Suprapubic skin (tissue), 4 donors: ENCODE measurements around the gene DENND2A. TPM values are rescaled to one million over a fixed set of nuclear protein-coding genes. Genes with fewer than 3 reads are reported as not detected.
A peak's percentile ranks its signal among the peaks of the same experiment; 100 is the strongest.
"Not testable (repeated sequence)": the region's sequence is repeated elsewhere in the genome, so short reads cannot be mapped to it uniquely, and the experiment has no call there.

Experiments used
- DNase-seq, 2 donors: peaks; one replicate each; pipeline ENCODE4 v3.0.0-alpha.2; 2019; ENCODE audit warnings: low spot score in 2 of 2
- H3K27ac ChIP-seq: fragments of 200-600 bp; sonication (generic); one replicate; pipeline ENCODE4 v1.5.1; 2019
- H3K27me3 ChIP-seq: fragments of 200-600 bp; sonication (generic); one replicate; pipeline ENCODE4 v1.5.1; 2019
- H3K36me3 ChIP-seq: fragments of 200-600 bp; sonication (generic); one replicate; pipeline ENCODE4 v1.5.1; 2019
- H3K4me1 ChIP-seq: fragments of 200-600 bp; sonication (generic); one replicate; pipeline ENCODE4 v1.5.1; 2019
- H3K4me3 ChIP-seq: fragments of 200-600 bp; sonication (generic); one replicate; pipeline ENCODE4 v1.5.1; 2019; ENCODE audit warnings: mild to moderate bottlenecking
- H3K9me3 ChIP-seq: fragments of 200-600 bp; sonication (generic); one replicate; pipeline ENCODE4 v1.5.1; 2019
- CTCF ChIP-seq, 2 donors: fragments of 200-600 bp in 1 of 2; fragments of 450-650 bp in 1 of 2; sonication (generic) in 1 of 2; IDR thresholded peaks; one replicate each; pipeline ENCODE4 v1.5.1; 2016 to 2019; ENCODE audit warnings: antibody characterized with exemption in 2 of 2, mild to moderate bottlenecking in 1 of 2, moderate library complexity in 1 of 2
- EP300 ChIP-seq: sonication (generic); formaldehyde crosslinking; IDR thresholded peaks from one replicate; pipeline ENCODE4 v1.6.1; 2017; ENCODE audit warnings: antibody characterized with exemption
- POLR2A ChIP-seq, 2 donors: fragments of 450-650 bp; IDR thresholded peaks; one replicate each; pipeline ENCODE4 v1.6.1; 2017; ENCODE audit warnings: antibody characterized with exemption in 2 of 2, mild to moderate bottlenecking in 2 of 2, moderate library complexity in 2 of 2
- POLR2AphosphoS5 ChIP-seq, 3 donors: sonication (generic); formaldehyde crosslinking; IDR thresholded peaks; one replicate each; pipeline ENCODE4 v1.6.1; 2017; ENCODE audit warnings: antibody characterized with exemption in 3 of 3
- WGBS: methylation state at CpG from one replicate; pipeline ENCODE4 v1.1.5; 2018; 5-methylcytosine and 5-hydroxymethylcytosine counted together
- total RNA-seq, 4 donors: library from RNA; depleted of rRNA; stranded (reverse); fragments of >200 nt; gene quantifications; one replicate each; pipeline ENCODE4 v1.1.0, GENCODE V29; 2016

The DENND2A gene
- total RNA-seq, 4 donors from 2014 or later: 0.99 to 5.1 (median 2.2) TPM

- Histone ChIP-seq H3K27ac (no peak overlapping the region), H3K27me3 (no peaks in the 10 kb centered on the region), H3K4me1 (peaks cover 16% of the 10 kb centered on the region), H3K9me3 (no peaks in the 10 kb centered on the region), H3K36me3 (peaks cover 56% of the 10 kb centered on the region), H3K4me3 (no peak overlapping the region)
- peak; percentile 37 to 42 for DNase-seq
- no peak for TF ChIP-seq POLR2AphosphoS5 (IDR thresholded peaks at IDR 0.05)
- no peak for TF ChIP-seq POLR2A (IDR thresholded peaks at IDR 0.05)
- TF ChIP-seq CTCF (IDR thresholded peaks at IDR 0.05): no peak
- no peak for TF ChIP-seq EP300
- whole genome bisulfite sequencing: 97% methylated on average over 9 of the region's 9 CpGs
These were observed 38.6 kb upstream of the DENND2A start for GRCh38 chr7:140679186-140679585.

GRCh38 chr7:140678816-140679130 is 38.2 kb upstream of the DENND2A start:
- Histone ChIP-seq H3K27ac (no peak overlapping the region), H3K27me3 (no peaks in the 10 kb centered on the region), H3K4me3 (no peak overlapping the region), H3K36me3 (peaks cover 52% of the 10 kb centered on the region), H3K9me3 (no peaks in the 10 kb centered on the region), H3K4me1 (peaks cover 20% of the 10 kb centered on the region)
- 94% methylated on average over 7 of the region's 7 CpGs for WGBS
- peak; percentile 36 to 52 for DNase-seq
- TF ChIP-seq POLR2A (IDR thresholded peaks at IDR 0.05): no peak
- no peak for TF ChIP-seq CTCF (IDR thresholded peaks at IDR 0.05)
- TF ChIP-seq POLR2AphosphoS5 (IDR thresholded peaks at IDR 0.05): no peak
- TF ChIP-seq EP300: no peak

GRCh38 chr7:140678081-140678815 is 37.6 kb upstream of the DENND2A start:
- H3K27ac ChIP-seq: no peak overlapping the region
- no peaks in the 10 kb centered on the region for H3K9me3 ChIP-seq
- WGBS: 94% methylated on average over 20 of the region's 20 CpGs
- no peak overlapping the region for H3K4me3 ChIP-seq
- H3K4me1 ChIP-seq: peaks cover 26% of the 10 kb centered on the region
- DNase-seq: peak; percentile 45 to 76
- H3K27me3 ChIP-seq: no peaks in the 10 kb centered on the region
- TF ChIP-seq POLR2AphosphoS5 (IDR thresholded peaks at IDR 0.05) (no peak), POLR2A (IDR thresholded peaks at IDR 0.05) (no peak), EP300 (no peak), CTCF (IDR thresholded peaks at IDR 0.05) (no peak)
- H3K36me3 ChIP-seq: peaks cover 47% of the 10 kb centered on the region

- Histone ChIP-seq H3K9me3 (no peaks in the 10 kb centered on the region), H3K4me1 (peaks cover 27% of the 10 kb centered on the region), H3K27ac (no peak overlapping the region), H3K36me3 (peaks cover 44% of the 10 kb centered on the region), H3K27me3 (no peaks in the 10 kb centered on the region), H3K4me3 (no peak overlapping the region)
- TF ChIP-seq CTCF (IDR thresholded peaks at IDR 0.05) (no peak), POLR2AphosphoS5 (IDR thresholded peaks at IDR 0.05) (no peak), POLR2A (IDR thresholded peaks at IDR 0.05) (no peak), EP300 (no peak)
- peak in 1 of 2 donors; percentile 1 for DNase-seq
- WGBS: 95% methylated on average over 3 of the region's 3 CpGs
These were observed 36.9 kb upstream of the DENND2A start for GRCh38 chr7:140677496-140677895.

- H3K27ac ChIP-seq, H3K27me3 ChIP-seq, H3K9me3 ChIP-seq, H3K4me3 ChIP-seq: not testable (repeated sequence)
- 91% methylated on average over 11 of the region's 11 CpGs for WGBS
- Histone ChIP-seq H3K36me3 (peaks cover 41% of the 10 kb centered on the region), H3K4me1 (peaks cover 27% of the 10 kb centered on the region)
- peak; percentile 13 to 45 for DNase-seq
These were observed 36.3 kb upstream of the DENND2A start for GRCh38 chr7:140676956-140677355.

- 93% methylated on average over 3 of the region's 3 CpGs for WGBS
These were observed 35.7 kb upstream of the DENND2A start for GRCh38 chr7:140676306-140676705.

More at GRCh38 chr7:140676306-140676705, 35.7 kb upstream of the DENND2A start:
- no peak overlapping the region for H3K27ac ChIP-seq
- H3K9me3 ChIP-seq: no peaks in the 10 kb centered on the region
- H3K27me3 ChIP-seq: no peaks in the 10 kb centered on the region
- no peak overlapping the region for H3K4me3 ChIP-seq
- peaks cover 27% of the 10 kb centered on the region for H3K4me1 ChIP-seq
- no peak for TF ChIP-seq EP300
- no peak for TF ChIP-seq POLR2A (IDR thresholded peaks at IDR 0.05)
- no peak for TF ChIP-seq CTCF (IDR thresholded peaks at IDR 0.05)
- TF ChIP-seq POLR2AphosphoS5 (IDR thresholded peaks at IDR 0.05): no peak
- peaks cover 34% of the 10 kb centered on the region for H3K36me3 ChIP-seq
- DNase-seq: no peak
